HL-60 (cell line): ENCODE measurements around the gene BCL11B.
A peak's percentile ranks its signal among the peaks of the same experiment; 100 is the strongest.

ENCODE experiments used
- DNase-seq, 2 experiments: peaks; one replicate each; pipeline ENCODE4 v3.0.0-alpha.2; 2010 to 2020; ENCODE audit warnings: low read depth in 1 of 2, low spot score in 1 of 2
- H3K27ac ChIP-seq: fragments of 250-450 bp; sonication (Bioruptor Pico); replicated peaks from 2 replicates; pipeline ENCODE4 v1.5.1; 2020; ENCODE audit warnings: mild to moderate bottlenecking, moderate library complexity
- H3K27me3 ChIP-seq: fragments of 250-450 bp; sonication (Bioruptor Pico); 2 replicates; pipeline ENCODE4 v1.5.1; 2021; ENCODE audit warnings: mild to moderate bottlenecking, moderate library complexity; ENCODE audit not compliant: insufficient read depth, poor library complexity, severe bottlenecking
- H3K4me3 ChIP-seq: replicated peaks from 2 replicates; pipeline ENCODE4 v1.5.1; 2011; ENCODE audit warnings: mild to moderate bottlenecking, control low read depth, low read length; ENCODE audit not compliant: insufficient read depth
- GABPA ChIP-seq: IDR thresholded peaks from 2 replicates; pipeline ENCODE4 v1.6.1; 2012; ENCODE audit warnings: low read depth
- POLR2AphosphoS5 ChIP-seq: IDR thresholded peaks from 2 replicates; pipeline ENCODE4 v1.6.1; 2012; ENCODE audit warnings: low read depth
- REST ChIP-seq: IDR thresholded peaks from 2 replicates; pipeline ENCODE4 v1.6.1; 2012; ENCODE audit warnings: low read depth; ENCODE audit not compliant: insufficient replicate concordance
- SPI1 ChIP-seq: IDR thresholded peaks from 2 replicates; pipeline ENCODE4 v1.6.1; 2012; ENCODE audit warnings: low read depth, mild to moderate bottlenecking, borderline replicate concordance
- long read RNA-seq: library from polyadenylated mRNA; unstranded; transcript quantifications from one replicate; pipeline ENCODE4 v2.0.0, GENCODE V29; 2020
- TF ChIP-seq, protein P1 (sequence below): IDR thresholded peaks from one replicate; pipeline ENCODE4 v1.5.1; 2011; ENCODE audit warnings: low read length, control low read depth, inconsistent platforms; ENCODE audit not compliant: insufficient read depth

BCL11B gene
- long read RNA-seq, result 0 reads

DNA sequence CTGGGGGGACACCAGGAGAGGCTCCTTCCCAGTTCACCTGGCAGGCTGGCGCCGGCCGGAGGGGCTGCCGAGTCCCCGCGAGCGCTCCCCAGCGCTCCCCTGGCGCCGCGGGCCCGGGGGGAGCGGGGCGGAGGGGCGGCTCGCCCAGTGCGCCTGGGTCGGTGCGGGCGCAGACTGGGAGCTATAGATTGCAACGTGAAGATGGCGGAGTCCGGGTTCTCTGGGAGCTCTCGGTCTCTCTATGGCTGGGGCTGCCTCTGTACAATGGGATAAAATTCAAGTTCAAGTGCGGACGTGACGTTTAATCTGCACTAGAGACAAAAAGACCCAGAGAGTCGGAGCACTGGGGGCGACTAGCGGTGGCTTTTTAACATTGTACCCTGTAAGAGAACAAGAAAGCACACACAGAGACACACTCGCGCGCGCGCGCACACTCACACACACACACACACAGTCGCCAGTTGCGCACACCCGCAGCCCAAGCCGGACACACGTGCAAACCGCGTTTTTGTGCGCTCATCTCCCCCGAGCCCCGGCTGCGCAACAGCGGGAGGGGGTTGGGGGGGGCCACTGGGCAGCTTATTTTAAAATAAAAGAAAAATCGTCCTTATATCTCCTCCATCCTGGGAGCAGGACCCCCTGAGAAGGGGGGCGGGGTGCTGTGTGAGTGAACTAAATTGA is at the start of gene BCL11B:
Gene BCL11B, minus strand, starts transcription at position 247 of the 681 bp plus-strand sequence. CDS start 979 bp downstream, outside the sequence.
- Histone ChIP-seq H3K4me3 (peak within 1 kb of the TSS; percentile 34), H3K27ac (no peak within 1 kb of the TSS), H3K27me3 (peaks cover 75% of the 10 kb centered on the region)
- TF ChIP-seq SPI1, result no peak
- TF ChIP-seq GABPA, result no peak
- TF ChIP-seq, protein P1, sequence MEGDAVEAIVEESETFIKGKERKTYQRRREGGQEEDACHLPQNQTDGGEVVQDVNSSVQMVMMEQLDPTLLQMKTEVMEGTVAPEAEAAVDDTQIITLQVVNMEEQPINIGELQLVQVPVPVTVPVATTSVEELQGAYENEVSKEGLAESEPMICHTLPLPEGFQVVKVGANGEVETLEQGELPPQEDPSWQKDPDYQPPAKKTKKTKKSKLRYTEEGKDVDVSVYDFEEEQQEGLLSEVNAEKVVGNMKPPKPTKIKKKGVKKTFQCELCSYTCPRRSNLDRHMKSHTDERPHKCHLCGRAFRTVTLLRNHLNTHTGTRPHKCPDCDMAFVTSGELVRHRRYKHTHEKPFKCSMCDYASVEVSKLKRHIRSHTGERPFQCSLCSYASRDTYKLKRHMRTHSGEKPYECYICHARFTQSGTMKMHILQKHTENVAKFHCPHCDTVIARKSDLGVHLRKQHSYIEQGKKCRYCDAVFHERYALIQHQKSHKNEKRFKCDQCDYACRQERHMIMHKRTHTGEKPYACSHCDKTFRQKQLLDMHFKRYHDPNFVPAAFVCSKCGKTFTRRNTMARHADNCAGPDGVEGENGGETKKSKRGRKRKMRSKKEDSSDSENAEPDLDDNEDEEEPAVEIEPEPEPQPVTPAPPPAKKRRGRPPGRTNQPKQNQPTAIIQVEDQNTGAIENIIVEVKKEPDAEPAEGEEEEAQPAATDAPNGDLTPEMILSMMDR, result no peak
- no peak for TF ChIP-seq POLR2AphosphoS5
- no peak for TF ChIP-seq REST
- DNase-seq, result peak; percentile 67 to 78

GRCh38 chr14:99321236-99321925 is 49.4 kb upstream of the BCL11B start:
- Histone ChIP-seq H3K27ac (no peak overlapping the region), H3K4me3 (no peak overlapping the region), H3K27me3 (no peaks in the 10 kb centered on the region)
- no peak for TF ChIP-seq POLR2AphosphoS5
- no peak for TF ChIP-seq GABPA
- TF ChIP-seq REST, result no peak
- TF ChIP-seq, protein P1, result no peak
- TF ChIP-seq SPI1, result no peak
- no peak for DNase-seq

DNA sequence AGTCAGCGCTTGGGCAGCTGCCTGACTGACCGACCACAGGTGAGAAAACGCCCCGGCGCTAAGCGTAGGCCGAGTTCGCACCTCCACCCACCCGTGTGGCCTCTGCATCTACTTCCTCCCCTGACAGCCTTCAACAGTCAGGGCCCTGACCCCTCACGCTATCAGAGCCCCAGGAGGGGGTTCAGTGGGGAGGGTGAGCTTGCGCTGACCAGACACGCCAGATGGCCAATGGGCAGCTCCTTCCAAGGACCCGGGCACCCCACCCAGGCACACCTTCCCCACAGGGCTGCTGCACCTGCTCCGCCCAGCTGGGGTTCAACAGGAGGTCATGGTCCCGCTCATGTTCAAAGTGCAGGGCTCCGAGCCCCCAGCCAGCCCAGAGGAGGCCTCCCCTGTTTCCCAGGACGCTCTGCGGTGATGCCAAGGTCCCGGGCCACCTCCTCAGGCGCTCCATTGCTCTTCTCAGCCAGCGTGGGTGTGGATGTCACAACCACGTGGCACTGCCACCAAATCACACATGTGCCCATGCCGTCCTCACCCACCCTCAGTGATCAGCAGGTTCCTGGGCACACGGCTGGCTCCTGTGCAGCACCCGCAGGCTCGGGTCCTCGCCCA is 48.7 kb upstream of the BCL11B start:
- no peak for TF ChIP-seq REST
- TF ChIP-seq GABPA, result no peak
- TF ChIP-seq, protein P1, result no peak
- no peak for DNase-seq
- Histone ChIP-seq H3K27ac (no peak overlapping the region), H3K27me3 (no peaks in the 10 kb centered on the region), H3K4me3 (no peak overlapping the region)
